ENCODE results near the gene TBCK.

TBCK gene

GRCh38 chr4:106320235-106320634 is 4.2 kb upstream of the TBCK start:
- no peaks in the 10 kb centered on the region for H4K20me1 ChIP-seq (ENCODE audit: insufficient read depth, low read length)
- TF ChIP-seq CTCF (IDR thresholded peaks at IDR 0.05; ENCODE audit: low read length): no peak
- TF ChIP-seq EZH2 (IDR thresholded peaks at IDR 0.05; ENCODE audit: borderline replicate concordance, low read length): no peak
- peaks cover 49% of the 10 kb centered on the region for H3K79me2 ChIP-seq (ENCODE audit: insufficient read depth, low read length)
- no peaks in the 10 kb centered on the region for H3K27me3 ChIP-seq (ENCODE audit: insufficient read depth, low read length)
- H3K9me3 ChIP-seq (ENCODE audit: low read length): no peaks in the 10 kb centered on the region
- H3K9ac ChIP-seq (ENCODE audit: low read length): no peak overlapping the region
- H3K36me3 ChIP-seq (ENCODE audit: insufficient read depth, low read length): peaks cover 19% of the 10 kb centered on the region
- no peak overlapping the region for H3K4me2 ChIP-seq (ENCODE audit: low read length)
- H3K27ac ChIP-seq (ENCODE audit: low read depth, low read length, poor library complexity, severe bottlenecking): no peak overlapping the region
- H2AFZ ChIP-seq (ENCODE audit: low read length): no peak overlapping the region
- H3K9me2 ChIP-seq (ENCODE audit: low read depth, low read length): no peaks in the 10 kb centered on the region
- H3K4me3 ChIP-seq (ENCODE audit: low read depth, low read length, poor library complexity, severe bottlenecking): no peak overlapping the region
- no peaks in the 10 kb centered on the region; the same call in 1 of the 2 replicates for H3F3A ChIP-seq (ENCODE audit: insufficient read depth, low read length)
- H3K4me1 ChIP-seq (ENCODE audit: insufficient read depth, low read length, severe bottlenecking): peaks cover 23% of the 10 kb centered on the region

- H3F3A ChIP-seq (ENCODE audit: insufficient read depth, low read length): no peaks in the 10 kb centered on the region; the same call in 1 of the 2 replicates
- H3K9ac ChIP-seq (ENCODE audit: low read length): no peak overlapping the region
- peaks cover 54% of the 10 kb centered on the region for H3K79me2 ChIP-seq (ENCODE audit: insufficient read depth, low read length)
- H3K4me3 ChIP-seq (ENCODE audit: low read depth, low read length, poor library complexity, severe bottlenecking): no peak overlapping the region
- H3K36me3 ChIP-seq (ENCODE audit: insufficient read depth, low read length): peaks cover 19% of the 10 kb centered on the region
- TF ChIP-seq EZH2 (IDR thresholded peaks at IDR 0.05; ENCODE audit: borderline replicate concordance, low read length): no peak
- no peak for TF ChIP-seq CTCF (IDR thresholded peaks at IDR 0.05; ENCODE audit: low read length)
- no peak overlapping the region for H3K4me2 ChIP-seq (ENCODE audit: low read length)
- H4K20me1 ChIP-seq (ENCODE audit: insufficient read depth, low read length): no peaks in the 10 kb centered on the region
- no peak overlapping the region for H2AFZ ChIP-seq (ENCODE audit: low read length)
- no peaks in the 10 kb centered on the region for H3K9me3 ChIP-seq (ENCODE audit: low read length)
- H3K27me3 ChIP-seq (ENCODE audit: insufficient read depth, low read length): no peaks in the 10 kb centered on the region
- H3K4me1 ChIP-seq (ENCODE audit: insufficient read depth, low read length, severe bottlenecking): peaks cover 30% of the 10 kb centered on the region
- H3K27ac ChIP-seq (ENCODE audit: low read depth, low read length, poor library complexity, severe bottlenecking): no peak overlapping the region
- no peaks in the 10 kb centered on the region for H3K9me2 ChIP-seq (ENCODE audit: low read depth, low read length)
Observed at GRCh38 chr4:106318511-106318910, 2.5 kb upstream of the TBCK start.

GRCh38 chr4:106317815-106318214 is 1.8 kb upstream of the TBCK start:
- peak overlapping the region; percentile 86 for H3K4me2 ChIP-seq (ENCODE audit: low read length)
- no peaks in the 10 kb centered on the region for H3K9me3 ChIP-seq (ENCODE audit: low read length)
- H3K79me2 ChIP-seq (ENCODE audit: insufficient read depth, low read length): peaks cover 50% of the 10 kb centered on the region
- H3K9ac ChIP-seq (ENCODE audit: low read length): peak overlapping the region; percentile 91; the same call in 1 of the 2 replicates
- H3K27ac ChIP-seq (ENCODE audit: low read depth, low read length, poor library complexity, severe bottlenecking): no peak overlapping the region
- H3F3A ChIP-seq (ENCODE audit: insufficient read depth, low read length): no peaks in the 10 kb centered on the region; the same call in 1 of the 2 replicates
- H2AFZ ChIP-seq (ENCODE audit: low read length): no peak overlapping the region
- no peaks in the 10 kb centered on the region for H4K20me1 ChIP-seq (ENCODE audit: insufficient read depth, low read length)
- peak overlapping the region; percentile 88 for H3K4me3 ChIP-seq (ENCODE audit: low read depth, low read length, poor library complexity, severe bottlenecking)
- no peaks in the 10 kb centered on the region for H3K27me3 ChIP-seq (ENCODE audit: insufficient read depth, low read length)
- peaks cover 30% of the 10 kb centered on the region for H3K4me1 ChIP-seq (ENCODE audit: insufficient read depth, low read length, severe bottlenecking)
- H3K9me2 ChIP-seq (ENCODE audit: low read depth, low read length): no peaks in the 10 kb centered on the region
- TF ChIP-seq EZH2 (IDR thresholded peaks at IDR 0.05; ENCODE audit: borderline replicate concordance, low read length): no peak
- no peak for TF ChIP-seq CTCF (IDR thresholded peaks at IDR 0.05; ENCODE audit: low read length)
- peaks cover 15% of the 10 kb centered on the region for H3K36me3 ChIP-seq (ENCODE audit: insufficient read depth, low read length)
